ENCODE data around the gene NOSIP.

NOSIP gene

DNA sequence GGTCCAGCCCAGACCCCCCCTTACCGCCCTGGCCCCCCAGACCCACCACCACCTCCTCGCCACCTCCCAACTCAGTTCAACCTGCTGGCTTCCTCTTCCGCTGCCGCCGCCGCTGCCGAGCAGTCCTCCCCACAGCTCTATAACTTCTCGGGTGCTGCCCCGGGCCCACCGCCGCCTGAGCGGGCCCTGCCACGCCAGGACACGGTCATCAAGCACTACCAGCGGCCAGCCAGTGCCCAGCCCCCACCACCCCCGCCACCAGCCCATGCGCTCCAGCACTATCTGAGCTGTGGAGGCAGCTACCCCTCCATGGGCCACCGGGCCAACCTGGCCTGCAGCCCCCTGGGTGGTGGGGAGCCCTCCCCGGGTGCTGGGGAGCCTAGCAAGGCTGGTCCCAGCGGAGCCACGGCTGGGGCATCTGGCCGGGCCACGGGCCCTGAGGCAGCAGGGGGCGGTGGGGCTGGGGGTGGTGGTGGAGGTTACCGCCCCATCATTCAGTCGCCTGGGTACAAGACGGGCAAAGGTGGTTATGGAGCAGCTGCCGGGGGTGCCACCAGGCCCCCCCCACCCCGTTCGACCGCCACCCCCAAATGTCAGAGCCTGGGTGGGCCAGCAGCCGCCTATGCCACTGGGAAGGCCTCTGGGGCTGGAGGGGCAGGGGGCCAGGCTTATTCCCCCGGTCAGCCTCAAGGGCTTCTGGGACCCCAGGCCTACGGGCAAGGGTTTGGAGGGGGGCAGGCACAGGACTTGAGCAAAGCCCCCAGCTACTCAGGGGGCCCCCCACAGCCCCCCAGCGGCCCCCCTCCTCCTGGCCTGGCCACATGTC, 14.8 kb upstream of the NOSIP start:
- no peak for DNase-seq

DNA sequence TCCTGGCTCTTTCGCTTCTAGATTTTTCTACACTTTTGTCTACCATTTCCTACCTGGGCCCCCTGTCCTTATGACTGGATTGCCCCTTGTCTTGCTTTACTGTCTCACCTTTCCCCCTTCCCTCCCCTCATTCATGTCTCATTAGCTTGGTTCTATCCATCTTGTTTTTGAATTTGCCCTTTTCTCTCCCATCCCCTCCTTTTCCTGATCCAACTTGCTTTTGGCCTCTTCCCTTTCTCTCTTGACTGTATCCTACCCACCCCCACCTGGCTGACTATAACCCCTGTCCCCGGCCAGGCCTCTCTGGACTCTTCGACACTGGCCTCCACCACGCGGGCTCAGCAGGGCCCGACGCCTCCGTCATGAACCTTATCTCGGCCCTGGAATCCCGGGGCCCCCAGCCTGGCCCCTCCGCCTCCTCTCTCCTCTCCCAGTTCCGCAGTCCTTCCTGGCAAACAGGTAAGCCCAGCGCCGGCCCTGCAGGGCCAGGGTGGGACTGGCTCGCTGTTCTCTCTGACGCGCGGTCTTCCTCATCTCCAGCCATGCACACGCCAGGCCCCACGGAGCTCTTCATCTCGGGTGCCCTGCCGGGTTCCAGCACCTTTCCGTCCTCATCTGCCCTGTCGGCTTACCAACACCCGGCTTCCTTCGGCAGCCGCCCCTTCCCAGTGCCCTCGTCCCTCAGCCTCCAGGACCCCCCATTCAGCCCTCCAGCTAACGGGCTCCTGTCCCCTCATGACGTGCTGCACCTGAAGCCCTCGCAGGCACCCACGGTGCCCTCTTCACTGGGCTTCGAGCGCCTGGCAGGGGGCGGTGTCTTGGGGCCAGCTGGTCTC, 14.0 kb upstream of the NOSIP start:
- DNase-seq: no peak

DNA sequence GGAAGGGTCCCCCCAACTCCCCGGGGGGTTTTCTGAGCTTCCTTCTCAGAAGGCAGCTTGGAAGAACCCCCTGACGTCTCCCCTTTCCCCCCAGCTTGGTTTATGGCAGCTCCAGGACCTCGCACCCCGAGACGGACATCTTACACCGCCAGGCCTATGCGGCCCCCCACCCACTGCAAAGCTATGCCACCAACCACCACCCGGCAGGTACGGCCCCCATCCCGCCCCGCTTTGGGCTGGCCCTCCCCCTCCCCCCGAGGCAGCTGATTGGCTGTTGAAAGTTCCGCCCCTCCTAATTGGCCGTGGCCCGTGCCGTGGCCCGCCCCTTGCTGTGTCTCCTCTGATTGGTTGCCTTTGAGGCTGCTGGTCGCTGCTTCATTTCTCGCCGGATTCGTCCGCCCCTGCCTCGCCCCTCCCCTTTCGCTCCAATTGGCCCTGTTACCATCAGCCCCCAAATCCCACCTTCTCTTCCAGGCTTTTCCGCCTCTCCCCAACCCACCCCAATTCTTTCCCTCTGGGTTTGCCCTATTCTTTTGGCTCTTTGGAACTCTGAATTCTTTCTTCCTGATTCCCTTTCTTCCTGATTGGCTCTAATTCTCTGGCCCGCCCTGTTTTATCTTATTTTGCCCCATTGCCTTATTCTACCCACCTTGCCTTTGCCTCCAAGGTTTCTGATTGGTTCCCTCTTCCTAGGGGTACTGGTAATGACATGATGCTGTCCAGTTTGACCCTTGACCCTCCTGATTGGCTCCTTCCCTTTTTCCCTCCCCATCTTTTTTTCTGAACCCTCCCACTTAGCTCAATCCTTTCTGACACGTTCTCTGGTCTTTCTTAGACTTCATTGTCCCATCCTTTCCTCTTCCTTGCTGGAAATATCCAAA, 13.1 kb upstream of the NOSIP start:
- DNase-seq: peak; percentile 92

DNA sequence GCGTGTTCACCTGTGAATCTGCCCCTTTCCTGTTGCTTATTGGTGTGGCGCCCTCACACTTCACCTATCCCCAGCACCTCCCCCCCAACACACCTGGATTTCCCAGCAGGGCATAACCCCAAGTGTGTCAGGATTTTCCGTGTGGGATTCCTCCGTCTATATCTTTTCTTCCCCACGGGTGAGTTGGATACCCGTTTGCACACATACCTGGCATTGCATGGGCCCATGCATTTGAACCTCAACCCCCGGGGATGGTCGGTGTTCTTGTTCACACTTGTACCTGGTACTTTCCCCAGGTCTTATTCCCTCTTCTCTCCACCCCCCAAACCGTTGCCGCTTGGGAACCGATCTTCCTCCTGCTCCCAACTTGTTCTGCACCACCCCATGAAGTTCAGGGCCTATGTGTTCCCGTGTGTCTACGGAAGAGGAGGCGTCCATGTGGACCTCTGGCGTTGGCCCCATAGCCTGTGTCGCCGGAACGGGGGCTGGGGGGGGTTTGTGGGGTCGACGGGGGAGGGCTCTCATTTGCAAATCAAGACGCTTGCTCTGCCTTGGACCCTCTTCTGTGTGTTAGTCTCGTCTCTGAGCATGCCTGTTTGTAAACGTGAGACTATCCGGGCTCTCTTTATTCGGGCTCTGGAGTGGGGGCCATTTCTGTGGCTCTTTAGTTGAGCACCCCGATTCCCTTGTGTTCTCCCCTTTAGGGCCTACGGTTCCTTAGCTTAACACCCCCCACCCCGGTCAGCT, 12.3 kb upstream of the NOSIP start:
- DNase-seq: no peak

DNA sequence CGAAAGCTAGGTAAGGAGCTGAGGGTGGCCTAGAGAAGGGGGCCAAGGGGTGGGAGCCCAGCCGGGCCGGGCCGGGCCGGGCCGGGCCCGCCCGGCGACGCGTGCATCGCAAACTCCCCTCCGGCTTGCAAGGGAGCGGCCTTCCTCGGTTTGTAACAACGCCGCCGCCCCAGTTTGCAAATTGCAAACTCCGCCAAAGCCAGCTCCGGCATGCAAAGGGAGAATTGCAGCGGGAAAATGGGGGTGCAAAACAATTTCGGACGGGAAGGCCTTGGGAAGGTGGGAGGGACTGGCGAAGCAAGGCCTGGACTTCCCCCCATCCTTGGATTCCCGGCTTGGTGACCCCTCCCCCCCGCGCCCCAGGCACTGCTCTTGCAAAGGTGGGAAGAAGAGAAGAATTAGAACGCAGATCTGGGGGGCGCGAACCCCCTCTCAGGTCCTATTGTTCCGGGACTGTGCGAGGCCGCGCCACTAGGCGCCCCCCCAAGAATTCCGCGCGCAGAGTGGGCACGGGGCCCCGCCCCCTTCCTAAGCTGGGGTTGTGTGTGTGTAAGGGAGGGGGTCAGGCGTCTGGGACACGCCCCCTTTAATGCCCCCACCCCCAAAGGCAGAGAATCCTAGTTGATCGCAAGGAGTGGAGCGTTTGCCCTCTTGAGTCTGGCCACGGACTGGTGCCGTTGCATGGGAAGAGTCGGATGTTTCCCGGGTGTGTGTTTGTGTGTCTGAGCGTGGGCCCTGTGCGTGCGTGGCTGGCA, 11.6 kb upstream of the NOSIP start:
- no peak for DNase-seq

DNA sequence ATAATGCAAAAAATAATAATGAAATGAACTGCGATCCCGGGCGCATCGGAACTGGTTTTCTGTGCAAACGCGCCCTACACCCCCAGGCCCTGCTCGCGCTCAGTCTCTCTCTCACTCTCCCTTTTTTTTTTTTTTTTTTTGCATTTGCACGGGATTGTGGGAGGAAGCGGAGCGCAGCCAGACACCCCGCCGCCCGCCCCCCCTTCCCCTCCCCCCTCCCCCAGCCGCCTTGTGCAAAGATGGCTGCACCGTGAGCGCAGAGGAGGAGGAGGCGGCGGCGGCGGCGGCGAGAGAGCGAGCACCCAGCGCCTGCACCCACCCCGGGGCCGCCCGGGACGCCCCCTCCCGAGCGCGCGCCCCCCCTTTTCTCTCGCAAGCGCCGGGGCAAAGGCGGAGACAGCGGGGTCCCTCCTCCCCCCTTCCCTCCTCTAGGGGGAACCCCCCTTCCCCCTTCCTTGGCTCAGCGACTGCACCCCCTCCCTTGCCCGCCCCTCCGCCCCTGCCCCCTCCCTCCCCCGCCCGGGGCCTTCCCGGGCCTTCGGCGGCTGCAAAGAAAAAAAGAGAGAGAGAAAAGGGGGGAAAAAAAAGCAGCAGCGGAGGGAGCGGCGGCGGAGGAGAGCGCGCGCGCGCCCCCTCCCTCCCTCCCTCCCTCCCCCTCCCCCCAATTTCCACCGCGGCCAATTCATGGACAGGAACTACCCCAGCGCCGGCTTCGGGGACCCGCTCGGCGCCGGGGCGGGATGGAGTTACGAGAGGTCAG, 10.8 kb upstream of the NOSIP start, which contains the start of gene PRR12:
Gene PRR12, plus strand, starts transcription at position 212 of the 760 bp plus-strand sequence. Its CDS starts 473 bp downstream, at position 685.
- DNase-seq: peak; percentile 66

DNA sequence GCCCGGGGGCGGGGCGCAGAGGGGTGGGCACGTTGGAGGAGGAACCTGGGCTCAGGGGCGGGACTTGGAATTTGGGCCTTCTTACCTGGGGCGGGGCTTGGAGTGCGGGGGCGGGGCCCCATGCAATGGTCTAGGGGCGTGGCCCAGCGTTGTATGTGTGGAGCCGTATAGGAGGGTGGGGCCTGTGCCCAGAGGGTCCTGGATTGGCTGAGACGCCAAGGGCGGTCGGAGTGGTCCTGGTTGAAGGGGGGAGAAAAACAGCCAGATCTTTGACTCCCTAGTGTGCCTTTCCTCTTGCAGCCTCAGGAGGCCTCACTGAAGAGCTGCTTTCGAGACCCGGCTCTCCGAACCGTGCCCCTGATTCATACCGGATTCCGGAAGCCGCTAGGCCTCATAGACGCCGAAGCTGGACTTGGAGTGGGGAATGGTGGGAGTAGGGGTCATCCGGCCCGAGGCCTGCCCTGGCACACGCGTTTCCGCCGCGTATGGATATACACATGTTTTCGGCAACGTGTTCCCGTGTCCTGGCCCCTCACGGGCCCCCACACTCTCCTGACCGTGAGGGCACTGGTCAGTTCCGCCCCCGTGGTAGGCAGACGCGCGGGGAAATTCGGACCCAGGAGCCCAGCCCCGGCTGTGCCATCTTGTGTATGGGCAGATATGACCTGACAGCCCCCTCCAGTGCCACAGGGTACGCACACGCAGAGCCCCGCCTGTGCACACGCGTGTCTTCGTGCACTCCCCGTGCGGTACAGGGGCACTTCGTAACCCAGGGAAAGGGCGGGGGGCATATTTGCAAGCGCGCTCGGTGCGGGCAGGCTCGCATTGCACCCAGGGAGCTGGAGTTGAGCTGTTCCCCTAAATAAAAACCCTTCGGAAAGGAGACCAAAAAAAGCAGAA, 10.0 kb upstream of the NOSIP start:
- peak; percentile 87 for DNase-seq

DNA sequence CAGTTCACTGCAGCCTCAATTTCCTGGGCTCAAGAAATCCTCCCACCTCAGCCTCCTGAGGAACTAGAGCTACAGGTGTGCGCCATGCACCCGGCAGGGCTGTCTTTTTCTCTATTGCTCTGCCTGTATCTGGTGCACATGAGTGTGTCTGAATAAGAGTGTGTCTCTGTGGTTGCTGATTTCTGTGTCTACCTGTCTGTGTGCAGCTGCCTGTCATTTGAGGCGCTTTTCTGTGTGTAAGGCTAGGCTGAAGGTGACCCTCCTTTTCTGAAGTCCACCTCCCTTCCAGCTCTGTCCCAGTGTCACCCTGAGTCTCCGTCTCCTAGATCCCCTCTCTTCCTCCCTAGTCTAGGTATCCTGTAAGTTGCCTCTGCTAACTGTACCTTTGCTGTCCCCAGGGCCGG, 9.1 kb upstream of the NOSIP start:
- no peak for DNase-seq

DNA sequence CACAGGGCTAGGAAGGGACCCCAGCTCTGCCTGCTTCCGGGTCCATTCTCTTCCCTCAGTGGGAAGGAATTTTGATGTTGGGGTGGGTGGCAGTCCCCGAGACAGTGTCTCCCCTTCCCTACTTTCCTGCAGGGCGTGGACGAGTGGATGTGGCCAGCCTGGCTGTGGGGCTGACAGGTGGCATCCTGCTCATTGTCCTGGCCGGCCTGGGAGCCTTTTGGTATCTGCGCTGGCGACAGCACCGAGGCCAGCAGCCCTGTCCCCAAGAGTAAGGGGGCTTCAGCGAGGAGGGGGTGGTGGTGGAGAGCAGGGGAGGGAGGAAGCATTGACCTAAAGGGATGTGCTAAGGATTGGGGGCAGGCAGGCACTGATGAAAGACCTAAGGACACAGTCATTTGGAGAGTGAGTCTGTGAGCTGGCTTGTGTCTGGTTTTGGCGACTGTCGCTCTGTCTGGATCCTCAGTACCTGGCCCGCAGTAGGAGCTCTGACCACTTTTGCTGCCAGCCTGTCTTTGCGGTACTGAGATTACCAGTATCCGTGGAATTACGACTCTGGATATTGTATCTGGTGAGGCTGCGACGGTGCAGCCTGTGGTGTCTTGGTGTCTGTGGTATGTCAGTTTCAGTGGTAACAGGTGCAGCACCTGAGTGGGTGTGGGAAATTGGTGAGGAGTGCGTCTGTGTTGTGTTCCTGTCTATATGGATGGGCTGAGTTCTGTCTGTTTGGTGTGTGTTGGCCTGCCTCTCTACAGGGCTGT, 8.2 kb upstream of the NOSIP start:
- DNase-seq: peak; percentile 42

DNA sequence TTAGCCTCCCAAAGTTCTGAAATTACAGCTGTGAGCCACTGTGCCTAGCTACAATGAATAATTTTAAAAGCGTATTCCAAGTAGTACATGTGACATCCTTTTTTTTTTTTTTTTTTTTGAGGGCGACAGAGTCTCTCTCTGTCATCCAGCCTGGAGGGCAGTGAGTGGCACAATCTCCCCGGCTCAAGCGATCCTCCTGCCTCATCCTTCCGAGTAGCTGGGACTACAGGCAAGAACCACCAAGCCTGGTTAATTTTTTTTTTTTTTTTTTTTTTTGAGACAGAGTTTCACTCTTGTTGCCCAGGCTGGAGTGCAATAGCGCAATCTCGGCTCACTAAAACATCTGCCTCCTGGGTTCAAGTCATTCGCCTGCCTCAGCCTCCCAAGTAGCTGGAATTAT, 6.9 kb upstream of the NOSIP start:
- no peak for DNase-seq

DNA sequence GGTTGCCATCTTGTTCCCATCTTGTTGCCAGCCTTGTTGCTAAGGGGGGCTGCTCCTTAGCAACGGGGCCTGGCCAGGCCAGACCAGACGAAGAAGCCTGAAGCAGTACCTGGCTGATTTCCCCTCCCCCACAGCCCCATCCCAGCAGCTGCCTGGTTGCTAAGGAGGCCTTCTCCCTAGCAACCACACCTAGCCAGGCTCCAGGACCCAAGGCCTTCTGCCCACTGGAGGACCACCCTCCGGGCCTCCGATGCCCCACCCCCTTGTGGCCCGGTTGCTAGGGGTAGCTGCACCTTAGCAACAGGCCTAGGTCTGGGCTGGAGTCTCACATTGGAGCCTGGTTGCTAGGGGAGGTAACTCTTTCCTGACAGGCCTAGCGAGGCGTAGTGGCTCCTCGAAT, 4.7 kb upstream of the NOSIP start:
- DNase-seq: no peak

DNA sequence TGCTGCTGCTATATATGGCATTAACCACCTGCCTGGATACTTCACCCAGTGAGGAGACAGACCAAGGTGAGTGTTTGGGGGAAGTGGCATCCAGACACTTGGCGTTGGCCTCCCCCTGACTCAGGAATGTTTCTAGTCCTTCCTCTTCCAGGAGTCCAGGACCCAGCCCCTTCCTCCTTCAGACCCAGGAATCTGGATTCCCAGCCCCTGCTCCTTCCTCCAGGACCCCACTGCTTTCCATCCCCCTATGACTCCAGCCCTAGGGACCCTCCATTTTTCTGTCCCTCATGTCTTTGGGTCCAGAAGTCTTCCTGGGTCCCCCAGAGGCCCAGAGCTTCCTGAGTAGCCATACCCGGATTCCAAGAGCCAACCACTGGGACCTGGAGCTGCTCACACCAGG, 2.9 kb upstream of the NOSIP start:
- DNase-seq: no peak

DNA sequence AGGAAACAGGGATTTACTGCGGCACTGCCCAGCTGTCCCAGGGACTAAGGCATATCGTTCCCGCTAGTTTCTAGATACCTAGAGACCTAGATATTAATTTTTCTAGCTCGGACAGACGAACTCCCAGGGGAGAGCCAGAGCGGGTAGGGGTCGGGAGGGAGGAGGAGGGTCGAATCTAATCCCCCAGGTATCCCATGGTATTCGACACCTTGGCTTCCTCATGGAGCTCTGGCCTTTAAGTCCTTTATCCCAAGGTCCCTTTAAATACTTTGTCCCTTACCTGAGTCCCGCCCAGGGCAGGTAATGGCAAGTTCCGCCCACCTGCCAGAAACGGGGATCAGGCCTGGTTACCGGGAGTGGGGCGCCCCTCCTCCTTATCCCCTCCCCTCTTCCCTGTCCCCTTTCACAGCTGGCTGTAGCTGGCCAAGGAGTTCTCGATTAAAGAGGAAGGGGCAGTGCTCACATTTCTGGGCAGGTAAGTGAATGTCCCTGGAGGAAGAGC, 702 bp upstream of the NOSIP start, which contains the start of gene PRRG2:
Gene PRRG2, plus strand, starts transcription at position 310 of the 502 bp plus-strand sequence. CDS start 1,904 bp downstream, outside the sequence.
- DNase-seq: no peak

DNA sequence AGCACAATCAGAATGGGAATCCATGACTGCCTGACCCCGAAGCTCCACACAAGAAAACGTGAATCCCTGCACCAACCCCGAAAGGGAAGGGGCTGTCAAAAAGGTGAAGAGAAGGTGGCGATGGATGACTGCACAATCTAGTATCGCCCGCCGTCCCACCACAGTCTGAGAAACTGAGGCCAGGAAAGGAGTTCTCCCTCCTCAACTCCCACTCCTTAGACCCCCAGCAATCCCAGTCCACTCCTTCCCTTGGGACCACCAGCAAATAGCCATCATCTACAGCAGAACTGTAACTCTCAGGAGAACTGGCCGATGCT, 451 bp downstream of the NOSIP start:
- no peak for DNase-seq

DNA sequence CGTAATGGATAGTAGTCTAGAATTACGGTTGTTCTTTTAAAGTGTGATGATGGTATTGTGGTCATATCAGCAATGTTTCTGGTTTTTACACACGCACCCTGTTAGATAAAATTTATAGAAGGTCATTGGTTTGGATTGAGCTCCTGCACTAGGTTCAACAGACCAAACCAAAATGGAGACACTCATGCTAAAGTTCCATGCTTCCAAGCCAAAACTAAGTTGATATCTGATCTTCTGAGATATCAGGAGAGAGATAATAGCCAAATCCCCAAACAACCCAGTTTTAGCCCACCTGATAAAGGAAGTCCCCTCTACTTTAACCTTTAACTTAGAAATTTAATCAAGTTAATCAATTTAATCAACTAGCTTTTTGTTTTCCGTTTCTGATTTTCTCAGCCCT, 1.2 kb downstream of the NOSIP start:
- DNase-seq: no peak

DNA sequence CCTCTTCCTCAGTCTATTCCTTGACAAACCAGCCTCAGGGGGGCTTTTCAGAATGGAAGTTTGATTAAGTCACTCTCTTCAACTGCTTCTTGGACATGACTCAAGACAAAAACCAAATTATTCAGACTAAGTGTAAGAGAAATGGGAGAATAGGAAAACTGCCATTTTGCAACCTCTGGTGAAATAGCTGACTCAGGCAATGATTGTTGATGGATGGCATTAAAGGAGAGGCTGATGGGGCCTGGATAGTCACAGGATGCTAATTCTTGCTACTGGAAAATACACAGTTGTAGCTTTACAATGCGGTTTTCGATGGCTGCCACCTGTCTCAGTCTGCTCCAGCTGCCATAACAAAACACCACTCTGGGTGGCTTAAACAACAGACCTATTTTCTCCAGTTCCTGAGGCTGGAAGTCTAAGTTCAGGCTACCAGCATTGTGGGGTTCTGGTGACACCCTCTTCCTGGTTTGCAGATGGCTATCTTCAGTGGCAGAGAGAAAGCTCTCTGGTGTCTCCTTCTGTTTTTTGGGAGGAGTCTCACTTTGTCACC, 6.1 kb downstream of the NOSIP start:
- no peak for DNase-seq

DNA sequence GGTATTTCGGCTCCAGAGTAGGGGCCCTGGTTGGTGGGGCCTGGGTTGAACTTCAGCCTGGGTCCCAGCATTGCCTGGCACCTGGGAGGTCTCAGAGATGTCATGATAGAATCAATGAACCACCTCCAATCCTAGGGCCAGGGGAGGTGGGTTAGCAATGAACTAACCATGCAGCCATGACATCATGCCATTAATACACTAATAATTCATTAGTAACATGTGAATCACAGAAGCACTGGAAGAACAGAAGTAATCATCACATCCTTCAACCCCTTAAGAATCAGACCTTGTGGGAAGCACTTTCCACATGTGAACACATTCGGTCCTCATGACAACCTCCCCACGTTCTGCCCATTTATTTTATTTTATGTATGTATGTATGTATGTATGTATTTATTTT, 6.9 kb downstream of the NOSIP start:
- DNase-seq: no peak

DNA sequence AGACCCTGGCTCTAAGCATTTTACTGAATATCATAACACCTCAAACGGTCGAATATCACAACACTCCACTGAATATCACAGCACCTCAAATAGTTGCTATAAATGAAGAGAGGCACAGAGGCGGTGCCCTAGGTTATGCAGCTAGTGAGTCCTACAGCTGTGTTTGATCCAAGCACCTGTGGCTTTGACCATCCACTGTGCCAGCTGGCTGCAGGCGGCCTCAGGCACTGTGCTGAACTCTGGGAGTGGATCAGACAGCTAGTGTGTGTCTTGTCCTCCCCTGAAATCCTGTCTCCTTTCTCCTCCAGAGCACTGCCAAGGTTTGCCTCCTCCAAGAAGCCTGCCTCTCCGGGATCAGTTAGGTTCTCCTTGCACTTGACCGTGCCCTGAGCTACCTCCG, 7.3 kb downstream of the NOSIP start:
- DNase-seq: no peak

Data from activated CD4-positive, CD25-positive, alpha-beta regulatory T cell treated with anti-CD3 and anti-CD28 coated beads, Interleukin-2, amount 50 U/mL, for 72 hours (primary cell).